Tibial nerve (tissue), 4 donors: ENCODE data around the gene UBXN10.

Experiments
- EP300 ChIP-seq, 2 donors: sonication (generic); formaldehyde crosslinking; IDR thresholded peaks; one replicate each; pipeline ENCODE4 v1.6.1; 2017; ENCODE audit warnings: antibody characterized with exemption in 2 of 2, mild to moderate bottlenecking in 1 of 2
- POLR2A ChIP-seq, 2 donors: fragments of 450-650 bp; IDR thresholded peaks; one replicate each; pipeline ENCODE4 v1.6.1; 2017; ENCODE audit warnings: antibody characterized with exemption in 2 of 2, mild to moderate bottlenecking in 2 of 2, moderate library complexity in 2 of 2
- TF ChIP-seq, protein P1 (sequence below), 5 experiments: fragments of 200-600 bp in 3 of 5; fragments of 450-650 bp in 2 of 5; sonication (generic) in 3 of 5; IDR thresholded peaks; one replicate each; pipeline ENCODE4 v1.5.1; 2016 to 2019; ENCODE audit warnings: antibody characterized with exemption in 5 of 5, mild to moderate bottlenecking in 3 of 5, moderate library complexity in 2 of 5

- no peak for TF ChIP-seq EP300 (IDR thresholded peaks at IDR 0.05)
- TF ChIP-seq, protein P1, sequence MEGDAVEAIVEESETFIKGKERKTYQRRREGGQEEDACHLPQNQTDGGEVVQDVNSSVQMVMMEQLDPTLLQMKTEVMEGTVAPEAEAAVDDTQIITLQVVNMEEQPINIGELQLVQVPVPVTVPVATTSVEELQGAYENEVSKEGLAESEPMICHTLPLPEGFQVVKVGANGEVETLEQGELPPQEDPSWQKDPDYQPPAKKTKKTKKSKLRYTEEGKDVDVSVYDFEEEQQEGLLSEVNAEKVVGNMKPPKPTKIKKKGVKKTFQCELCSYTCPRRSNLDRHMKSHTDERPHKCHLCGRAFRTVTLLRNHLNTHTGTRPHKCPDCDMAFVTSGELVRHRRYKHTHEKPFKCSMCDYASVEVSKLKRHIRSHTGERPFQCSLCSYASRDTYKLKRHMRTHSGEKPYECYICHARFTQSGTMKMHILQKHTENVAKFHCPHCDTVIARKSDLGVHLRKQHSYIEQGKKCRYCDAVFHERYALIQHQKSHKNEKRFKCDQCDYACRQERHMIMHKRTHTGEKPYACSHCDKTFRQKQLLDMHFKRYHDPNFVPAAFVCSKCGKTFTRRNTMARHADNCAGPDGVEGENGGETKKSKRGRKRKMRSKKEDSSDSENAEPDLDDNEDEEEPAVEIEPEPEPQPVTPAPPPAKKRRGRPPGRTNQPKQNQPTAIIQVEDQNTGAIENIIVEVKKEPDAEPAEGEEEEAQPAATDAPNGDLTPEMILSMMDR (IDR thresholded peaks at IDR 0.05), result no peak
- no peak for TF ChIP-seq POLR2A (IDR thresholded peaks at IDR 0.05)
Observed at GRCh38 chr1:20185834-20186782, at the start of gene UBXN10, which contains the start of gene PLA2G2C.
